Tibial nerve (tissue), 3 donors: ENCODE measurements around the gene MYO1D.

Experiments
- CTCF ChIP-seq, 5 experiments: fragments of 200-600 bp in 3 of 5; fragments of 450-650 bp in 2 of 5; sonication (generic) in 3 of 5; IDR thresholded peaks; one replicate each; pipeline ENCODE4 v1.5.1; 2016 to 2019; ENCODE audit warnings: antibody characterized with exemption in 5 of 5, mild to moderate bottlenecking in 3 of 5, moderate library complexity in 2 of 5
- POLR2A ChIP-seq, 2 donors: fragments of 450-650 bp; IDR thresholded peaks; one replicate each; pipeline ENCODE4 v1.6.1; 2017; ENCODE audit warnings: antibody characterized with exemption in 2 of 2, mild to moderate bottlenecking in 2 of 2, moderate library complexity in 2 of 2

- TF ChIP-seq CTCF (IDR thresholded peaks at IDR 0.05) (no peak), POLR2A (IDR thresholded peaks at IDR 0.05) (no peak)
Observed at GRCh38 chr17:32819787-32820186, 57.1 kb downstream of the MYO1D start.
